B cell (primary cell): ENCODE data around the gene RAD51B.

Experiments
- EZH2 ChIP-seq: IDR thresholded peaks from 2 replicates; pipeline ENCODE4 v1.6.1; 2012; ENCODE audit warnings: borderline replicate concordance, low read depth, mild to moderate bottlenecking, moderate library complexity, low read length; ENCODE audit not compliant: insufficient read depth, poor library complexity, severe bottlenecking
- TF ChIP-seq, protein P1 (sequence below): fragments of 200-600 bp; IDR thresholded peaks from one replicate; pipeline ENCODE4 v1.8.0; 2022; ENCODE audit warnings: antibody characterized with exemption, mild to moderate bottlenecking

DNA sequence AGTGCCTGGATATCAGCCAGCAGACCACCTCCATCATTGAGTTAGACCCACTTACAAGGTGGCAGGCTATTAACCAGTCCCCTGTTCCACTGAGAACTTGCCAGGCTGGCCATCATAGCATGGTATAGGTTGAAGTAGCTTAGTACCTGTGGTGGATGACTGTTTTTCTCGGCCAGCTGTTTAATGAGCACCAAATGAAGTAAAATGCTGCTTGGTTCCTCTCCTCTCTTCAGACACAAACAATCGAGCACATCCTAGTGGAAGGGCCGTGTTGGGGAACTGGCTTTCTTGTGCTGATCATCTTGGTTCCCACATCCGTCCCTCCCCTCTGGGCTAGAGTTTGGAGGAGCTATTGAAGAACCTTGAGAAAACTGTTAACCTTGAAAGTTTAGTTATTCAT is 486.2 kb downstream of the RAD51B start:
- TF ChIP-seq, protein P1, sequence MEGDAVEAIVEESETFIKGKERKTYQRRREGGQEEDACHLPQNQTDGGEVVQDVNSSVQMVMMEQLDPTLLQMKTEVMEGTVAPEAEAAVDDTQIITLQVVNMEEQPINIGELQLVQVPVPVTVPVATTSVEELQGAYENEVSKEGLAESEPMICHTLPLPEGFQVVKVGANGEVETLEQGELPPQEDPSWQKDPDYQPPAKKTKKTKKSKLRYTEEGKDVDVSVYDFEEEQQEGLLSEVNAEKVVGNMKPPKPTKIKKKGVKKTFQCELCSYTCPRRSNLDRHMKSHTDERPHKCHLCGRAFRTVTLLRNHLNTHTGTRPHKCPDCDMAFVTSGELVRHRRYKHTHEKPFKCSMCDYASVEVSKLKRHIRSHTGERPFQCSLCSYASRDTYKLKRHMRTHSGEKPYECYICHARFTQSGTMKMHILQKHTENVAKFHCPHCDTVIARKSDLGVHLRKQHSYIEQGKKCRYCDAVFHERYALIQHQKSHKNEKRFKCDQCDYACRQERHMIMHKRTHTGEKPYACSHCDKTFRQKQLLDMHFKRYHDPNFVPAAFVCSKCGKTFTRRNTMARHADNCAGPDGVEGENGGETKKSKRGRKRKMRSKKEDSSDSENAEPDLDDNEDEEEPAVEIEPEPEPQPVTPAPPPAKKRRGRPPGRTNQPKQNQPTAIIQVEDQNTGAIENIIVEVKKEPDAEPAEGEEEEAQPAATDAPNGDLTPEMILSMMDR: no peak
- TF ChIP-seq EZH2: no peak
